Measurements from ENCODE around the gene NAGLU. TPM values are rescaled to one million over a fixed set of nuclear protein-coding genes. Genes with fewer than 3 reads are reported as not detected.

Gene NAGLU
- total RNA-seq, 2 experiments from 2014 or later = 15.9 to 17.5 TPM

- no peak for DNase-seq
- Mint-ChIP-seq H3K27me3 (no peaks in the 10 kb centered on the region), H3K9me3 (no peaks in the 10 kb centered on the region), H3K4me1 (peaks cover 44% of the 10 kb centered on the region), H3K4me3 (peak overlapping the region; percentile 96), H3K27ac (peak overlapping the region; percentile 96), H3K36me3 (ENCODE audit: low read depth) (peaks cover 33% of the 10 kb centered on the region)
- ChIA-PET POLR2A (interaction anchor here (1.0 to 7.7 kb wide), 4 partner anchors 8 to 46 kb away, joined by 3 to 109 read pairs (median 4); partner anchors contain the start of genes NAGLU, PSMC3IP, RETREG3 and TUBG1), CTCF (interaction anchor here (0.6 to 2.7 kb wide), 2 partner anchors 16 to 657 kb away, joined by 4 to 11 read pairs; partner anchors contain the start of gene PSMC3IP)
These were observed 26.5 kb downstream of the NAGLU start for GRCh38 chr17:42562388-42563142.

- CTCF ChIA-PET = interaction anchor here (0.6 to 2.7 kb wide), 2 partner anchors 15 to 657 kb away, joined by 4 to 11 read pairs; partner anchors contain the start of gene PSMC3IP
- Mint-ChIP-seq H3K4me1 (peaks cover 49% of the 10 kb centered on the region), H3K36me3 (ENCODE audit: low read depth) (peaks cover 37% of the 10 kb centered on the region), H3K27ac (peak overlapping the region; percentile 47), H3K4me3 (peak overlapping the region; percentile 96), H3K27me3 (no peaks in the 10 kb centered on the region), H3K9me3 (no peaks in the 10 kb centered on the region)
- POLR2A ChIA-PET = interaction anchor here (1.0 to 7.7 kb wide), 3 partner anchors 8 to 27 kb away, joined by 3 to 109 read pairs (median 3); partner anchors contain the start of genes NAGLU and PSMC3IP
- no peak for DNase-seq
These were observed 27.1 kb downstream of the NAGLU start for GRCh38 chr17:42563143-42563509.

GRCh38 chr17:42563543-42563942, 27.5 kb downstream of the NAGLU start:
- H3K4me3 Mint-ChIP-seq = peak overlapping the region; percentile 96
- ChIA-PET POLR2A (interaction anchor here (1.0 to 7.7 kb wide), 2 partner anchors 9 to 14 kb away, joined by 3 to 109 read pairs; partner anchors contain the start of gene PSMC3IP), CTCF (interaction anchor here (0.6 to 2.7 kb wide), 2 partner anchors 15 to 656 kb away, joined by 4 to 11 read pairs; partner anchors contain the start of gene PSMC3IP)
- peak overlapping the region; percentile 50 for H3K27ac Mint-ChIP-seq
- peaks cover 37% of the 10 kb centered on the region for H3K36me3 Mint-ChIP-seq (ENCODE audit: low read depth)
- no peaks in the 10 kb centered on the region for H3K9me3 Mint-ChIP-seq
- H3K4me1 Mint-ChIP-seq = peaks cover 51% of the 10 kb centered on the region
- H3K27me3 Mint-ChIP-seq = no peaks in the 10 kb centered on the region
- no peak for DNase-seq

- Mint-ChIP-seq H3K36me3 (ENCODE audit: low read depth) (peaks cover 39% of the 10 kb centered on the region), H3K4me1 (peaks cover 55% of the 10 kb centered on the region), H3K9me3 (no peaks in the 10 kb centered on the region), H3K4me3 (peak overlapping the region; percentile 96), H3K27me3 (no peaks in the 10 kb centered on the region), H3K27ac (peak overlapping the region; percentile 50)
- DNase-seq = no peak
- CTCF ChIA-PET = interaction anchor here (2.7 kb wide), 1 partner anchor 14 kb away, joined by 11 read pairs; the partner anchor contains the start of gene PSMC3IP
- POLR2A ChIA-PET = interaction anchor here (1.5 to 7.7 kb wide), 2 partner anchors 9 to 14 kb away, joined by 7 to 109 read pairs; partner anchors contain the start of gene PSMC3IP
These were observed 27.9 kb downstream of the NAGLU start for GRCh38 chr17:42563950-42564349.

- H3K4me3 Mint-ChIP-seq = no peak overlapping the region
- H3K27me3 Mint-ChIP-seq = no peaks in the 10 kb centered on the region
- H3K27ac Mint-ChIP-seq = no peak overlapping the region
- ChIA-PET CTCF (interaction anchor here (0.5 to 2.7 kb wide), 2 partner anchors 13 to 254 kb away, joined by 3 to 11 read pairs; partner anchors contain the start of gene PSMC3IP), POLR2A (interaction anchor here (1.4 to 7.7 kb wide), 5 partner anchors 11 to 433 kb away, joined by 4 to 109 read pairs (median 5); partner anchors contain the start of genes NAGLU, PSMC3IP and VPS25)
- peaks cover 63% of the 10 kb centered on the region for H3K4me1 Mint-ChIP-seq
- H3K9me3 Mint-ChIP-seq = no peaks in the 10 kb centered on the region
- no peak for DNase-seq
- peaks cover 50% of the 10 kb centered on the region for H3K36me3 Mint-ChIP-seq (ENCODE audit: low read depth)
These were observed 28.9 kb downstream of the NAGLU start for GRCh38 chr17:42564815-42565522.

GRCh38 chr17:42565523-42566214, 29.6 kb downstream of the NAGLU start:
- H3K4me1 Mint-ChIP-seq = peaks cover 61% of the 10 kb centered on the region
- ChIA-PET CTCF (interaction anchor here (0.8 to 3.8 kb wide), 2 partner anchors 12 to 48 kb away, joined by 3 to 37 read pairs; partner anchors contain the start of gene PSMC3IP), POLR2A (interaction anchor here (1.4 to 7.7 kb wide), 6 partner anchors 11 to 432 kb away, joined by 4 to 109 read pairs (median 6); partner anchors contain the start of genes NAGLU, PSMC3IP and VPS25)
- DNase-seq = no peak
- peaks cover 55% of the 10 kb centered on the region for H3K36me3 Mint-ChIP-seq (ENCODE audit: low read depth)
- no peak overlapping the region for H3K4me3 Mint-ChIP-seq
- no peaks in the 10 kb centered on the region for H3K9me3 Mint-ChIP-seq
- peak overlapping the region; percentile 93 for H3K27ac Mint-ChIP-seq
- H3K27me3 Mint-ChIP-seq = no peaks in the 10 kb centered on the region

GRCh38 chr17:42566215-42566882, 30.3 kb downstream of the NAGLU start:
- H3K4me3 Mint-ChIP-seq = peak overlapping the region; percentile 92
- DNase-seq = no peak
- ChIA-PET CTCF (interaction anchor here (0.8 to 3.8 kb wide), 4 partner anchors 11 to 264 kb away, joined by 3 to 37 read pairs (median 6); partner anchors contain the start of gene PSMC3IP), POLR2A (interaction anchor here (1.2 to 7.7 kb wide), 10 partner anchors 11 to 432 kb away, joined by 3 to 109 read pairs (median 6); partner anchors contain the start of genes BECN1, NAGLU, PSMC3IP and RETREG3)
- peaks cover 62% of the 10 kb centered on the region for H3K4me1 Mint-ChIP-seq
- no peaks in the 10 kb centered on the region for H3K9me3 Mint-ChIP-seq
- no peaks in the 10 kb centered on the region for H3K27me3 Mint-ChIP-seq
- H3K36me3 Mint-ChIP-seq (ENCODE audit: low read depth) = peaks cover 61% of the 10 kb centered on the region
- peak overlapping the region; percentile 93 for H3K27ac Mint-ChIP-seq

- Mint-ChIP-seq H3K9me3 (no peaks in the 10 kb centered on the region), H3K4me3 (peak within 1 kb of the TSS; percentile 92), H3K4me1 (peaks cover 59% of the 10 kb centered on the region), H3K27ac (peak within 1 kb of the TSS; percentile 93), H3K36me3 (ENCODE audit: low read depth) (peaks cover 64% of the 10 kb centered on the region), H3K27me3 (no peaks in the 10 kb centered on the region)
- POLR2A ChIA-PET = interaction anchor here (0.7 to 7.7 kb wide), 12 partner anchors 10 to 257 kb away, joined by 3 to 109 read pairs (median 5); partner anchors contain the start of genes BECN1, NAGLU, PLEKHH3 and PSMC3IP
- peak; percentile 93 for DNase-seq
- CTCF ChIA-PET = interaction anchor here (0.9 to 3.8 kb wide), 3 partner anchors 10 to 263 kb away, joined by 5 to 37 read pairs (median 8); partner anchors contain the start of gene PSMC3IP
These were observed 31.0 kb downstream of the NAGLU start, which contains the start of gene MLX for GRCh38 chr17:42566883-42567573. Gene MLX, plus strand, starts transcription at chr17:42567100. Its CDS starts 25 bp downstream, at chr17:42567125.

- POLR2A ChIA-PET = interaction anchor here (1.2 to 7.7 kb wide), 3 partner anchors 9 to 32 kb away, joined by 8 to 109 read pairs (median 23); partner anchors contain the start of genes NAGLU and PSMC3IP
- Mint-ChIP-seq H3K9me3 (no peaks in the 10 kb centered on the region), H3K4me3 (peak overlapping the region; percentile 92), H3K27me3 (no peaks in the 10 kb centered on the region), H3K27ac (peak overlapping the region; percentile 58), H3K36me3 (ENCODE audit: low read depth) (peaks cover 70% of the 10 kb centered on the region), H3K4me1 (peaks cover 56% of the 10 kb centered on the region)
- CTCF ChIA-PET = interaction anchor here (3.8 kb wide), 1 partner anchor 9 kb away, joined by 37 read pairs; the partner anchor contains the start of gene PSMC3IP
- no peak for DNase-seq
These were observed 32.5 kb downstream of the NAGLU start for GRCh38 chr17:42568341-42569111.
